GM18508 (cell line): ENCODE measurements around the gene DTWD2.
"Not testable (repeated sequence)": the region's sequence is repeated elsewhere in the genome, so short reads cannot be mapped to it uniquely, and the experiment has no call there.

Experiments
- ATAC-seq: cut with Tn5 transposase; IDR thresholded peaks from one replicate; pipeline ENCODE4 v1.9.1; 2021; ENCODE audit warnings: moderate number of reproducible peaks; ENCODE audit not compliant: insufficient read depth, unreplicated experiment

Gene DTWD2

DNA sequence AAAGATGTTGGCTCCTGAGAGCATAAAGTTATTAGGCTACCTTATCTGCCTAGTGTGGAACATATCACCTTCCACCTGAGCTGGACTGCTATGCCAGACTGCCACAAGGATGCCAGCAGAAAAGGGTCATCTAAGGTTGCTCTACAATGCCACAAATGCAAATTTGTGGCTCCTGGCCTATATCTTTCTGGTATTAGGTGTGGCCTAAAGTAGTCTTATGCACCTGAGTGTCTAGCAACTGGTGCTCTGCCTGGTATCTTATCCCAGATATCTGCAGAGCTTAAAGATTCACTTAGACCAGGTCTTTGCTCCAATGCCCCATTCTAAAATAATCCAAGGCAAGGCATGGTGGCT, 34.7 kb downstream of the DTWD2 start:
- no peak for ATAC-seq

DNA sequence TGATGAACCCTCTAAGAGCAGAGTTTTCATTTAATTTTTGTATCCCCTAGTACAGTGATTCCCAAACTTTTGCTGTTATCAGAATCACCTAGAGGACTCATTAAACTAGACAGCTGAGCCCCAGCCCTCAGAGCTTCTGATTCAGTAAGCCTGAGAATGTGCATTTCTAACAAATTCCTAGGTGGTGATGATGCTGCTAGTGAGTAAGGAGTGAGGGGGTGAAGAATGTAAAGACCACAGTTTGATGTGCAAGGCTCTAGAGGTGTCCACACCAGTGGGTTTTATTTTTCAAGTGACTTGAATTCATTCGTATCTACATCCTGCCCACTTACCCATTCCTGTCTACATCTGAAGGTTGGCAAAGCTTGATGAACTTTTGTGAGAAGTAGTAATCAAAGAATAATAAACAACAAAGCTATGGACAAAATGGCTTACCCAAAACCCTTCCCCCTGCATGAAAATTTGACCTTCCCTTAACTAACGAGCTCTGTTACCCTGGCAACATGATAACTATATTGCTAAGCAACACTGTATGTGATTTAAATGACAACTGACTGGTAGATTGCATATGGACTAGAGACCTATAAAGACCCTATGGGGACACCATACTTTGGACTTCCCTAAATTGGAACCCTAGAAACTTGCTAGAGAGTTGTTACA, 35.2 kb downstream of the DTWD2 start:
- ATAC-seq = no peak

DNA sequence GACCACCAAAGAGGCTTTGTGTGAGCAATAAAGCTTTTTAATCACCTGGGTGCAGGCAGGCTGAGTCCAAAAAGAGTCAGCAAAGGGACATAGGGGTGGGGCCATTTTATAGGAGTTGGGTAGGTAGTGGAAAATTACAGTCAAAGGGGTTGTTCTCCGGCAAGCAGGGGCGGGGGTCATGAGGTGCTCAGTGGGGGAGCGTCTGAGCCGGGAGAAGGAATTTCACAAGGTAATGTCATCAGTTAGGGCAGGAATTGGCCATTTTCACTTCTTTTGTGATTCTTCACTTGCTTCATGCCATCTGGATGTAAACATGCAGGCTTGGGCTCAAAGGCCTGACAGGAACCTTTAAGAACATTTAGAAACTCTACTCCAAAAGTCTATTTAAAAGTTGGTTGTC, 36.0 kb downstream of the DTWD2 start:
- not testable (repeated sequence) for ATAC-seq

DNA sequence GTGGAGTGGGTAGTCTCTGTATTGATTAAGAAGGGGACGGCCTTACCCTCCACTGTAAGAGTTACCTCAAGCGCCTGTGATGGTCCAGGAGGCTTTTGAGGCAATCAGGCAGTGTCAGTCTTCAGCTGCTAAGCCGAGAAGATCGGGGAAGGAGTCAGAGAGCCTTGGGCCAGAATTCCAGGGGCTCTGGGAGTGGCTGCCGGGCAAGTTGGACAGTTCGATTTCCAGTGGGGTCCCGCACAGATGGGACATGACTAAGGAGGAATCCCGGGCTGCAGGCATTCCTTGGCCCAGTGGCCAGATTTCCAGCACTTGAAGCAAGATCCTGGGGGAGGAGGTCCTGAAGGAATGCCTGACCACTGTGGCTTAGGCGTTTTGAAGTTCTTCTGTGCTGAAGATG, 38.0 kb downstream of the DTWD2 start:
- not testable (repeated sequence) for ATAC-seq

DNA sequence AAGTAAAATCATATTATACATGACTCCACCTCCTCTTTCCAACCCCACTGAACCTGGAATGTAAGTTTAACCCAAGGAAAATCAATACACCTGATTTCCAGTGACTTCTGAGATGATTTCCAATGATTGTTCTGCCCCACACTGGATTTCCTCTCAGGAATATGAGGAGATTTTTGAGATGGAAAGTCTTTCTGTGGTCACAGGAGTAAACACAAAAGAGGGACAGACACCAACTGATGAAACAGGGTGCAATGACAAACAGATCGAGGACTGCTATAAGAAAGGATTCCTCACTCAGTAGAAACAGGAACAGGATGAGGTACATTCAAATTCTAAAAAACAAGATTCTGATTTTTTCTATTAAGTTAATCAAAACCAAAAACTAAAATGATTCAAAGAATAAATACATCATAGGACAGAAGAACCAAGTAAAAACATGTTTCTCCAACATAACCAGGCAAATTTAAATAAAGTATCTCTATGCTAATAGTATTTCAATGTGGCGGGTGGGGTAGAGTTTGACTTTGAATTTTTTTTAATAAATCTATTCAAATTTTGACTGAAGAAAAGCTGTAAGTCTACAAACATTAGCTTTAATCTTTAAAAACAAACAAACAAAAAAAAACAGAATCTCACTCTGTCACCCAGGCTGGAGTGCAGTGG, 42.1 kb downstream of the DTWD2 start:
- no peak for ATAC-seq

DNA sequence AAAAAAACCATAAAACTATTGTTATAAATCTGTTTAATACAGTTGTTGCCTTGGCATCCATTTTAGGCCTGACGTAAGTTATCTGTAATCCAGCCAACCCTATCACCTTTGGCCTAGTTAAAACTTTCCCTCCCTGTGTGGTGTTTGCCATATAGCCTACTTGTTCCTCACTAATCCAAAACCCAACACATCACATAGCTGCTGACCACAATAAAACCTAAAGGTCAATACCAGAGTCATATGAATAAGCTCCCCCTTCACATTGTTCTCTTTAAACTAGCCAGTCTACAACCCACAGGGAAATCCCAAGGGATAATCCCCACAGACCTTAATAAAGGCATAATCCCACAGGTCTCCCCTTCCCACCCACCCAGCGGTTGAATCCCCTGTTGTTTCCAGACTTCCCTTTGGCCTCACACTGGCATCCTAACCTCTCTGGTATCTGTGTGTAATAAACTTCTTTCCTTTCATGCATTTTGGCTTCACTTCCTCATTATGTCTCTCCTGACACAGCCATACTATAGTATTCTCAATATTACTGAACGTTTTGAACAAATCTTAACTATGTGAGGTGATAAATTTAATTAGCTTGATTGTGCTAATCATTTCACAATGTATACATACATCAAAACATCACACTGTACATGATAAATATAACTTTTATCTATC, 50.8 kb downstream of the DTWD2 start:
- ATAC-seq = peak; percentile 58

DNA sequence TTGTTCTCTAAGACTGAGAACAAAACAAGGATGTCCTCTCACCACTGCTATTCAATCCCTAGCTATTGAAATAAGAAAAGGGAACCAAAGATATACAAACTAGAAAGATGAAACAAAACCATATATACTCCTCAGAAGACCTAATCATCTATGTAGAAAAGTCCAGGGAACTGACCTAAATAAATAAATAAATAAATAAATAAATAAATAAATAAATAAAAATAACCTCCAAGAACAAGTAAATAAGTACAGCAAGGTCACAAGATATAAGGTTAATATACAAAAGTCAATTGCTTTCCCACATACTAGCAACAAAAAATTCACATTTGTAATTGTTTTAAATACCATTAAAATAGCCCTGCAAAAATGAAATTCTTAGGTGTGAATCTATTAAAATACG, 54.6 kb downstream of the DTWD2 start:
- ATAC-seq = no peak

DNA sequence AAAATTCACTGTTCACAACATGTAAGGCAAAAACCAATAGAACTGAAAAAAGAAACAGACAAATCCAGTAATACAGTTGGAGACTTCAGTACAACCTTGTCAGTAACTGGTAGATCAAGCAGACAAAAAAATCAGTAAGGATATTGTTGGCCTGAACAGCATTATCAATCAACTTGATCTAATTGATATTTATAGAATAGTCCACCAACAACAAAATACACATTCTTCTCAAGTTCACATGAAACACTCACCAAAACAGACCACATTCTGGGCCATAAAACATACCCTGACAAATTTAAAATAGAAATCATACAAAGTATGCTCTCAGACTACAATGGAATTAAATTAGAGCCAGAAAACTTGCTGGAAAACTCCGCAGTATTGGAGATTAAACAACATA, 56.8 kb downstream of the DTWD2 start:
- ATAC-seq = no peak

DNA sequence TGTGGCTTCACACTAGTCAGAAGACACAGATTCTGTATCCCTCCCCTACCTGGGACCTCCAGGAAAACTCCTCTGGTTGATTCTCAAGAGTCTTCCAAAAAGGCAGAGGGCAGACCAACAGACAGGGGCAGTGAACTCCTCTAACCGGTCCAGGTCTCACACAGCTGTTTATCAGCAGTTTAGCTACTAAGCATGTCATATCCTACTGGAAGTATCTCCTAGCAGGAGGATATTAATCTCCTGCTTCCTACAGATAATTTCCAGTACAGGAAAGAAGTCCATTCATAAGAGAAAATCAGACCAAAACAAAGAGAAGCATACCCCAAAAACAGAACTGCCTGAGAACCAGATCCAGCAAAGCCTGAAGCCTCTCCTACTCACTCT, 64.3 kb downstream of the DTWD2 start:
- ATAC-seq = no peak

DNA sequence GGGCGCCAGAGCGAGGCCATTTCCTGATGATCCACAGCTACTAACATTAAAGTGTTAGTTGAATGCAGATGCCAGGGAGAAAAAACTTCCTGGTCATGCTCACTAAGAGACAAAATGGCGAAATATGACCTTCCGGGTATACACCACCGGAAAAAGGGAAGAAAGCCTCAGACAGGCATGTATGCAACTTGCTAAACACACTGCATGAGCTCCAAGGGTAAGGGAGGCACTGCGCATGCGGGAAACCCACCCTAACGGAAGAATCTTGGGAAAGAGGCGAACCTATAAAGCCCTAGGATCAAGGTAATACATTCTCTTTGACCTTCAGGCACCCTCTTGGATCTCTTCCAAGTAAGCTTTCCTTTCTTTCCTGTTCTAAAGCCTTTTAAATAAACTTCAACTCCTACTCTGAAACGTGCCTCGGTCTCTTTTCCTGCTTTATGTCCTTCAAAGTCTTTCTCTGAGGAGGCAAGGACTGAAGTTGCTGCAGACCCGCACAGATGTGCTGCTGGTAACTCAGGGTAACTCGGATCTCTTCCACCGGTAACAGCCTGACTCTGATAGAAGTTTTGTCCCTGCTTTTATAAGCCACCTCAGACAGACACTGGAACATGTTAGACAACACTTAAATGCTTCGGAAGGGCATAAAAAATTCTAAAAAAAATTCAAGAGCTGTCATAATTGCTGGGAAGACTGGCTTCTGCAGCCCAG, 64.9 kb downstream of the DTWD2 start:
- no peak for ATAC-seq

DNA sequence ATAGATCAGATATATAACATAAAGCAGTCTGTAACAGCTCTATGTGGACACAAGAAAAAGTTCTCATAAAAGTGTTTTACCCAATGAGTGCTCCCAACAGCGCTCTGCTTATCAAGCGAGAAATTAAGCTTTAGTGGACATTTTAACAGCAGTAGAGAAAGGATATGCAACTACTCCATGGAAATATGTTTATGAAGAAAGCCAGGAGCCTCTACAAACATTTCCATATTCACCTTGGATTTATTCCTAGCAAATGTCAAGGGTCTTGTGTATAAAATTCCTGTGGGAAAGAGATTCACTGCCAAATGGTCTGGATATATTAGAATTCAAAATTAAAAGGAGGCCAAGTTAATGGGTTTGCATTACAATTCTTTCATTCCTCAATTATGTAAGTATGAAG, 66.5 kb downstream of the DTWD2 start:
- ATAC-seq = no peak

DNA sequence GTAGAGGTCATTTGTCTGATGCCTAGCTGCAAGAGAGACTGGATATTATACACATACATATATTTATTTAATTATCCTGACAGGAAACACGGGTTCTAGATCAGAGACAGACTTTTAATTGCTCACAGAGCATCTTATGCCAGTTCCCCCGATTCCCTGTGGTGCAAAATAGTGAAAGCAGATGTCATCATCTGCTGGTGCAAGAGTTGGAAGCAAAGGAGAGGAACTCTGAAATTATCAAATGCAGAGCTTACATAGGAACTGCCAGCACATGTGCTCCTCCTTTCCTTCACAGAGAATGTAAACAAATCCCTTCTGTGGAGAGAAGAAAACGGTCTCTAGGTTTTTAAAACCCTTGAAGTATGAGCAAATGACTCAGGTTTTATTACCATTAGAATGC, 69.3 kb downstream of the DTWD2 start:
- no peak for ATAC-seq

DNA sequence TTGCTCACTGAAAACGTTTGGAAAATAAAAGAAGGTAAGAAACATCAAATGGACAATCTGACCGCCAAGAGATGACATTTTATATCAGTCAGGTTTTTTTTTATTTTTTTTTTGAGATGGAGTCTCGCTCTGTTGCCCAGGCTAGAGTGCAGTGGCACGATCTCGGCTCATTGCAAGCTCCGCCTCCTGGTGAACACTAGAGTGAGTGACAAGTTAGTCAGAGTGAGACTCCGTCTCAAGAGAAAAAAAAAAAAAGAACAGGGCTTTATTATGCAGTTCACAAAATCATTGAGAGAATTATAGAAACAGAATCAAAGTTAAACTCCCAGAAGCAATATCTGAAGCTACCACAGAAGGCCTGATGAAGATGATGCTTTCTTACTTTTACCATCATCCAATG, 70.1 kb downstream of the DTWD2 start:
- peak; percentile 85 for ATAC-seq

DNA sequence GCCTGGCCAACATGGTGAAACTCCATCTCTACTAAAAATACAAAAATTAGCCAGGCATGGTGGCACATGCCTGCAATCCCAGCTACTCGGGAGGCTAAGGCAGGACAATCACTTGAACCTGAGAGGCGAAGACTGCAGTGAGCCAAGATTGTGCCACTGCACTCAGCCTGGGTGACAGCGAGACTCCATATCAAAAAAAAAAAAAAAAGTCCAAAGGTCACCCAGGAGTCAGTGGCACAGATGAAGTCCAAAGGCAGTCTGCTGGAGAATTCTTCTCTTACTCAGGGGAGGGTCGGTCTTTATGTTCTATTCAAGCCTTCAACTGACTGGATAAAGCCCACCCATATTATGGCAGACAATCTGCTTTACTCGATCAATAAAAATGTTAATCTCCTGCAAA, 80.8 kb downstream of the DTWD2 start:
- ATAC-seq = not testable (repeated sequence)

DNA sequence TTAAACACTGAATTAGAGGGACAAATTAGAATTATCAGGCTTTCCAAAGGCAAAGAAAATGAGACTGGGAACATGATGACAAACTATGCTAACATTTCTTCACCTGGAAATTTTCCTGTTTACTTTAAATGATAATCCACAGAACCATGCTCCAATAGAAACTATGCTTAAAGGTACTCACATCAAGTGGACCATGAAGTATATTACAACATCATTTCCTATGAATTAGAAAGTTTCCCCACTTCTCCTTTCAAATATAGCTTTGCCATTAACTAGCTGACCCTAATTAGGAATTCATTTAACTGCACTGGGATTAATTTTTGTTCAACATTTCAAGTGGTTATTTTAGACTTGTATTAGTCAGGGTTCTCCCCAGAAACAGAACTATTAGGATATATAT, 81.4 kb downstream of the DTWD2 start:
- ATAC-seq = no peak

DNA sequence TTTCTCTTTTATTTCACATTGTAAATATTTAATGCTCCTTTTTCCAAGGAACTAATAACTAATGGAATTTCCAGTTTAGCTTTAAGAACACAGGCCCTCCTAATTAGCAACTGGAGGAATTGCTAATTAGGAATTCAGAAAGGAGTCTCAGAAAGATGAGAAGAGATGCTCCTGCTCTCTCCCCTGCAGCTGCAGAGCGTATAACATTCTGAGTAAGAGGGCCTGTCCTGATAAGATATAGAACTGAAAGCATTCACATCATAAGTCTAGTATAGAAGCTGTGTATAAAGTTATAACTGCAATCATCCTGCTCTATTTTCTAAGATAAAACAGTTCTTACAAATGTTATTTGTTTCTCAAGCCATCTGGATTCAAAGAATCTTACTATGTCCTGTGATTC, 83.2 kb downstream of the DTWD2 start:
- no peak for ATAC-seq

DNA sequence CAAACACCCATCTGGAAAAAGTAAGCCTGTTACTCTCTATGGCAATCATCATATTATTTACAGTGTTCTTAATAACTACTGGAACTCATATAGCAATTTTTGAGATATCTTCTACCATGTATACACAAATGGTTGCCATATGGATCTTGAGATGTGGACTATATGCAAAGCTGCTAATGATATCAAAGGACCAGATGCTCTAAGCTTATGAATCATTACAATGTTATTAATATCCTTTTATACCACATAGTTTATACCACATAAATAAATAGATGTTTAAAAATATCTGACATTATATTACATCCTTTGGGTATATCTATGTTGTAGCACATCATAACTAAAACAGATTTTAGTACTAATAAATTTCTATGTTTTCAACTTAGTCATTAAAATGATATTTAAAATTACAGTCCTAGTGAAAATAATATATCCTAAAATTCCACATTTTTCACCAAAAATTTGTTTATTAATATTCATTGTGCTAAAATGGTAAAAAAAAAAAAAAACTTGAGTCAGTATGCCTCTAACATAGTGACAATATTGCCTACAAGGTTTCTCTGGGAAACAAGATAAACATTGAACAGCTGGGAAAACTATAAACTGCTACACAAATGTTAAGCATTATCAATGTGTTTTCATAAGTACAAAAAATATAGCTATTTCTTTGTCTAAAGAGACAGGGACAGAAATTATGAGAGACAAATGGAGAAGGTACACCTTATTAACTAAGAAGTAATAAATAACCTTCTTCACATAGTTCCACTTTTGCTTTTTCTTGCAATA, 85.5 kb downstream of the DTWD2 start:
- no peak for ATAC-seq

DNA sequence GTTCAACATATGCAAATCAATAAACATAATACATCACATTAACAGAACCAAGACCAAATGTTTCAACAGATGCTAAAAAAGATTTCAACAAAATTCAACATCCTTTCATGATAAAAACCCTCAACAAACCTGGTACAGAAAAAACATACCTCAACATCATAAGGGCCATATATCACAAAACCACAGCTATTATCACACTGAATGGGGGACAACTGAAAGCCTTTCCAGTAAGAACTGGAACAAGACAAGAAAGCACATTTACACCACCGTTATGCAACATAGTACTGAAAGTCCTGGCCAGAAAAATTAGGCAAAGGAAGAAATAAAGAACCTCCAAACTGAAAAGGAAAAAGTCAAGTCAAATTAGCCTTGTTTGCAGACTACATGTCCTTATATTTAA, 93.6 kb downstream of the DTWD2 start:
- ATAC-seq = no peak

DNA sequence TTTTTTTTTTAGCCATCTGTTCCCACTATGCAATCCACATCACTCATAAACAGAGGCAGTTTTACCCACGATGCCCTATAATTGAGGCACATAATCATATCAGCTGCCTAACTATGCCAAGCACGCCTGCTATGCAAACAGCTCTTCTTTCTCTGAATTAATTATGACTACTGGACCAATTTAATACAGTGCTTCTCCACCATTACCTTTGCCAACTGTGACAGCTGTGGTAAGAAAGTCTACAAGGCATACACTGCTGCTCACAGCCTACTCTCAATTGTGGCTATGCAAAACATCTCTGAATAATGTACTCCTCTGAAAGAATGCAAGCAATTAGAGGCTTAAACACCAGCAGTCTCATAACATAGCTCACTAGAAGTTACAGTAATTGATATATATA, 97.1 kb downstream of the DTWD2 start:
- ATAC-seq = no peak

DNA sequence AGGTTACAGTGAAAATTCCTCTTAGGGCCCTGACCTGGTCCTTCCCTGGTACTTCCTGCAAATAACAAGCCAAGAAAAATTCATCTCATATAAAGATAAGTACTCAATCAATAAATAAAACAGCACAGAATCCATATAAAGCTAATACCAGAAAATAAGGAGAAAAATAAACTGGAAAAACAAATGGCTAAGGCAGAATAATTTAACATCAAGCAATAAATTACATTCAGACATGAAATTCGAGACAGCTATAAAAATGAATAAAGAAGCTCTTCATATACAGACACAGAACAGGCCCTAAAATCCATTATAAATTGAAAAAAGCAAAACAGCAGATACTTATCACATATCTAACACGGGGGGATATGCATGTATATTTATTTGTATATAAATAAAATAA, 99.2 kb downstream of the DTWD2 start:
- ATAC-seq = no peak

DNA sequence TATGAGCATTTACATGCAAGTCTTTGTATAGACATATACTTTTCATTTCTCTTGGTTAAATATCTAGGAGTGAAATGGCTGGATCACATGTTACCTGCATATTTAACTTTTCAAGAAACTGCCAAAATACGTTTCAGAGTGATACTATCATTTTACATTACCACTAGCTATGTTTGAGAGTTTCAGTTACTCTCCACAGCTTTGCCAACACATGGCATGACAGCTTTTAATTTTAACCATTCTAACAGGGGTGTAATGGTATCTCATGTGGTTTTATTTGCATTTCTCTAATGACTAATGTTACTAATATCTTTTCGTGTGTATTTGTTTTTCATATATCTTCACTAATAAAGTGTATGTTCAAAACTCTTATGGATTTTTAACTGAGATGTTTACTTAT, 99.8 kb downstream of the DTWD2 start:
- no peak for ATAC-seq
